Smooth muscle cell (in vitro differentiated cells): ENCODE measurements around the gene CYREN. TPM values are rescaled to one million over a fixed set of nuclear protein-coding genes. Genes with fewer than 3 reads are reported as not detected.
A peak's percentile ranks its signal among the peaks of the same experiment; 100 is the strongest.

ENCODE experiments used
- DNase-seq: peaks from one replicate; lab custom pipeline; 2025; ENCODE audit not compliant: unreplicated experiment; lab: John Stamatoyannopoulos, UW
- H2AFZ ChIP-seq: fragments of 200-600 bp; sonication (generic); 2 replicates; pipeline ENCODE4 v1.6.0; 2016; ENCODE audit warnings: antibody characterized with exemption, low read depth, mild to moderate bottlenecking
- H3F3A ChIP-seq: fragments of 200-600 bp; sonication (generic); 2 replicates; pipeline ENCODE4 v1.6.0; 2017; ENCODE audit warnings: antibody characterized with exemption, low read depth
- H3K27ac ChIP-seq: fragments of 200-600 bp; sonication (generic); 2 replicates; pipeline ENCODE4 v1.5.1; 2016; ENCODE audit warnings: low read depth, mild to moderate bottlenecking
- H3K27me3 ChIP-seq: fragments of 200-600 bp; sonication (generic); 2 replicates; pipeline ENCODE4 v1.6.1; 2016; ENCODE audit warnings: low read depth, mild to moderate bottlenecking
- H3K36me3 ChIP-seq: fragments of 200-600 bp; sonication (generic); 2 replicates; pipeline ENCODE4 v1.5.1; 2016; ENCODE audit warnings: low read depth
- H3K4me1 ChIP-seq: fragments of 200-600 bp; sonication (generic); 2 replicates; pipeline ENCODE4 v1.5.1; 2016; ENCODE audit warnings: low read depth
- H3K4me2 ChIP-seq: fragments of 200-600 bp; sonication (generic); 2 replicates; pipeline ENCODE4 v1.6.0; 2016; ENCODE audit warnings: mild to moderate bottlenecking
- H3K4me3 ChIP-seq: fragments of 200-600 bp; sonication (generic); 2 replicates; pipeline ENCODE4 v1.5.1; 2016; ENCODE audit warnings: mild to moderate bottlenecking
- H3K79me2 ChIP-seq: fragments of 200-600 bp; sonication (generic); 2 replicates; pipeline ENCODE4 v1.6.0; 2016; ENCODE audit warnings: low read depth, mild to moderate bottlenecking
- H3K9ac ChIP-seq: fragments of 200-600 bp; sonication (generic); 2 replicates; pipeline ENCODE4 v1.6.0; 2016; ENCODE audit warnings: low read depth
- H3K9me3 ChIP-seq: fragments of 200-600 bp; sonication (generic); replicated peaks from 2 replicates; pipeline ENCODE4 v1.5.1; 2016; ENCODE audit warnings: low read depth
- H4K20me1 ChIP-seq: fragments of 200-600 bp; sonication (generic); 2 replicates; pipeline ENCODE4 v1.6.0; 2016; ENCODE audit warnings: low read depth
- CTCF ChIP-seq: fragments of 200-600 bp; sonication (generic); IDR thresholded peaks from 2 replicates; pipeline ENCODE4 v1.5.1; 2017; ENCODE audit warnings: borderline replicate concordance, mild to moderate bottlenecking, antibody characterized with exemption; ENCODE audit not compliant: insufficient read depth, poor library complexity, severe bottlenecking
- WGBS: methylation state at CpG from one replicate; pipeline ENCODE4 v1.1.7; 2016; ENCODE audit warnings: low lambda C conversion rate; 5-methylcytosine and 5-hydroxymethylcytosine counted together
- polyA plus RNA-seq: library from polyadenylated mRNA; unstranded; fragments of >200 nt; fragmentation: Nextera tagmentation; extraction: Ambion mirVana; gene quantifications from 2 replicates; pipeline ENCODE4 v1.2.1, GENCODE V29; 2016
- total RNA-seq: library from RNA; depleted of rRNA; stranded (reverse); fragments of >200 nt; gene quantifications from 2 replicates; pipeline ENCODE4 v1.2.3, GENCODE V29; 2014

The CYREN gene
- total and polyA plus RNA-seq, 2 experiments from 2014 or later = 33.4 to 38.2 TPM

DNA sequence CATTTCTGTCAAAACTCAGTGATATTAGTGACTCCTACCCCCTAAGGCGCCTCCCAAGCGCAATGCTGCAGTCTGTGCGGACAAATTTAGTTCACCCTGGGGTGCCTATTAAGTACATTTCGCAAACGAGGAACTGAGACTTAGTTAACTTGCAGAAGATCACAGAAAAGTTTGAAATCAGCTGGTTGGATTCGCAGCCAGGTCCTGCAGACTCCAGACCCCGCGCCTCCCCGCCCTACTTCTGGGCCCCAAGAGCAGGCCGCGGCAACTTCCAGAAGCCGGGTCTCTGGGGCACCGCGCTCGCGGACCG lies 588 bp downstream of the CYREN start:
- peak overlapping the region; percentile 98 for H3K4me2 ChIP-seq
- H3K79me2 ChIP-seq = peaks cover 18% of the 10 kb centered on the region
- no peaks in the 10 kb centered on the region for H3K9me3 ChIP-seq
- DNase-seq = no peak
- TF ChIP-seq CTCF = no peak
- H4K20me1 ChIP-seq = peaks cover 6% of the 10 kb centered on the region
- H3K27ac ChIP-seq = peak overlapping the region; percentile 91
- peak overlapping the region; percentile 73 for H3K4me3 ChIP-seq
- H3F3A ChIP-seq = peaks cover 3% of the 10 kb centered on the region
- H2AFZ ChIP-seq = no peak overlapping the region
- peaks cover 14% of the 10 kb centered on the region for H3K4me1 ChIP-seq
- no peaks in the 10 kb centered on the region for H3K27me3 ChIP-seq
- 3% methylated on average over 17 of the region's 17 CpGs for WGBS
- peak overlapping the region; percentile 80 for H3K9ac ChIP-seq
- H3K36me3 ChIP-seq = no peaks in the 10 kb centered on the region

- Histone ChIP-seq H3K9me3 (no peaks in the 10 kb centered on the region), H4K20me1 (peaks cover 6% of the 10 kb centered on the region), H3K79me2 (peaks cover 18% of the 10 kb centered on the region), H3K4me3 (peak overlapping the region; percentile 73), H3K4me1 (peaks cover 14% of the 10 kb centered on the region), H3K9ac (peak overlapping the region; percentile 80), H3F3A (peaks cover 3% of the 10 kb centered on the region), H3K27me3 (no peaks in the 10 kb centered on the region), H3K4me2 (peak overlapping the region; percentile 98), H3K27ac (peak overlapping the region; percentile 91), H2AFZ (no peak overlapping the region), H3K36me3 (no peaks in the 10 kb centered on the region)
- DNase-seq = no peak
- TF ChIP-seq CTCF = peak; percentile 29
- WGBS = 66% methylated on average over 11 of the region's 11 CpGs
These were observed 1.2 kb downstream of the CYREN start for GRCh38 chr7:135169141-135169963.

DNA sequence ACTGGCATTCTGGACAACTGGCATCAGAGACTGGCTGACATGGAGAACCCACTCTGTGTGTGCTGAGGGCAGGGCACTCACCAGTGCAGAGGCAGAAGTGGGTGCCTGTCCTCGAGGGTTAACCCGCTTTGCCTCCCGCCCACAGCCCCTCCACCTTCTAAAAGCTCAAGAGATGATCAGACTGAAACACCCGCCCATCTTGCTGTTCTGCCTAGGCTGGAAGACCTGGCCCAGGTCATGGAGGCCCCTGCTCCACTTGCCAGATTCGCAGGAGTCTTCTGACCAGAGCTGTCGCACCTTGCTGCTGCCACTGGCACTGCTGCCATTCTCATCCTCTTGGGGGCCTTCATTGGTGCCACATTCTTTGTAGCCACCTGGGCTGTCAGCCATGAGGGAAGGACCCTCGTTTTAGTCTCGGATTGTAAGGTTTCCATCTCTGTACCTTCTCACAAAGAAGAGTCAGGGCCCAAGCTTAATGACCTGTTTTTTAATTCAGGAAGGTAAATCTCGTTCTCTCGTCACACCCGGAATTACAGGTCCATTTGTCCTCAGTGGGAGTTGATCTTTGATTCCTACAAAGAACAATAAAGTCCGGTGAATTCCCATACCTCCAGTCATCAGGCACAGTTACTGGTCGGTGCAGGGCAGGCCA lies 1.9 kb downstream of the CYREN start:
- peak overlapping the region; percentile 73 for H3K4me3 ChIP-seq
- no peaks in the 10 kb centered on the region for H3K27me3 ChIP-seq
- no peak overlapping the region for H2AFZ ChIP-seq
- peaks cover 18% of the 10 kb centered on the region for H3K79me2 ChIP-seq
- no peak overlapping the region for H3K9ac ChIP-seq
- no peak for DNase-seq
- TF ChIP-seq CTCF = no peak
- H3K36me3 ChIP-seq = no peaks in the 10 kb centered on the region
- H3K9me3 ChIP-seq = no peaks in the 10 kb centered on the region
- H3F3A ChIP-seq = peaks cover 3% of the 10 kb centered on the region
- peaks cover 14% of the 10 kb centered on the region for H3K4me1 ChIP-seq
- H3K27ac ChIP-seq = peak overlapping the region; percentile 91
- WGBS = 93% methylated on average over 13 of the region's 13 CpGs
- H4K20me1 ChIP-seq = peaks cover 6% of the 10 kb centered on the region
- H3K4me2 ChIP-seq = peak overlapping the region; percentile 98
